HCT116 (cell line): Measurements from ENCODE around the gene LETMD1. TPM values are rescaled to one million over a fixed set of nuclear protein-coding genes. Genes with fewer than 3 reads are reported as not detected.

Source experiments
- ATAC-seq: fragments of 200-7000 bp; cut with Tn5 transposase; 2 replicates; pipeline ENCODE4 v1.9.1; 2020; ENCODE audit warnings: mild to moderate bottlenecking, moderate library complexity
- BruUV-seq: library from RNA; stranded (reverse); fragments of 400-500 nt; replicated peaks from 2 replicates; lab custom pipeline; 2021; lab: Mats Ljungman, UMichigan
- CTCF ChIA-PET: fragments of 300-600 bp; sonication (Branson Sonifier 250); formaldehyde crosslinking; loops from one replicate; lab custom pipeline; 2021; ENCODE audit warnings: antibody characterized with exemption; lab: Charles Lee
- POLR2A ChIA-PET: fragments of 300-600, 350-600 bp; sonication (Branson Sonifier 250); formaldehyde crosslinking; loops from one replicate; lab custom pipeline; 2021; ENCODE audit warnings: antibody characterized with exemption; lab: Charles Lee
- RAD21 ChIA-PET, 2 experiments: fragments of 300-600 bp; sonication (Branson Sonifier 250); formaldehyde crosslinking; loops; one replicate each; lab custom pipeline; 2023; ENCODE audit warnings: low total read pairs in 2 of 2; ENCODE audit not compliant: uncharacterized antibody in 2 of 2, unreplicated experiment in 2 of 2, low non-redundant PET in 1 of 2; lab: Charles Lee
- DNase-seq: peaks from one replicate; pipeline ENCODE4 v3.0.0-alpha.2; 2010; ENCODE audit warnings: low read depth, low spot score
- H2AFZ ChIP-seq: fragments of 200-600 bp; shearing (Covaris generic), sonication (generic); 2 replicates; pipeline ENCODE4 v1.6.1; 2017; ENCODE audit warnings: low read depth, mixed run types, mixed read lengths, antibody characterized with exemption, low read length; ENCODE audit not compliant: poor library complexity, severe bottlenecking
- H3K27ac ChIP-seq: 2 replicates; pipeline ENCODE4 v1.5.1; 2012; ENCODE audit warnings: low read depth, low read length
- H3K27me3 ChIP-seq: fragments of 200-600 bp; sonication (generic); 2 replicates; pipeline ENCODE4 v1.6.1; 2016; ENCODE audit warnings: mixed run types, low read length, mixed read lengths; ENCODE audit not compliant: insufficient read depth
- H3K36me3 ChIP-seq, 2 experiments: fragments of 200-500 bp in 1 of 2; fragments of 200-600 bp in 1 of 2; sonication (Bioruptor generic) in 1 of 2; sonication (generic) in 1 of 2; 2 replicates each; pipeline versions ENCODE4 v1.5.1 to v1.6.1; 2014 to 2016; ENCODE audit warnings: low read length in 2 of 2, inconsistent platforms in 1 of 2, mixed read lengths in 1 of 2, mixed run types in 1 of 2; ENCODE audit not compliant: insufficient read depth in 2 of 2, control insufficient read depth in 1 of 2
- H3K4me1 ChIP-seq, 2 experiments: fragments of 200-600 bp in 1 of 2; sonication (generic) in 1 of 2; 2 replicates each; pipeline versions ENCODE4 v1.5.1 to v1.6.1; 2012 to 2017; ENCODE audit warnings: low read length in 2 of 2, inconsistent platforms in 1 of 2, mild to moderate bottlenecking in 1 of 2, mixed read lengths in 1 of 2, mixed run types in 1 of 2, moderate library complexity in 1 of 2; ENCODE audit not compliant: insufficient read depth in 2 of 2, control insufficient read depth in 1 of 2
- H3K4me2 ChIP-seq: fragments of 200-600 bp; sonication (generic); 2 replicates; pipeline ENCODE4 v1.6.1; 2017; ENCODE audit warnings: mixed run types, low read length, mixed read lengths
- H3K4me3 ChIP-seq, 2 experiments: fragments of 200-600 bp in 1 of 2; sonication (generic) in 1 of 2; replicated peaks in 1 of 2; 2 replicates each; pipeline ENCODE4 v1.5.1; 2011 to 2016; ENCODE audit warnings: low read length in 2 of 2, control low read depth in 1 of 2, low read depth in 1 of 2, mild to moderate bottlenecking in 1 of 2, mixed read lengths in 1 of 2, mixed run types in 1 of 2
- H3K79me2 ChIP-seq: fragments of 200-600 bp; sonication (generic); 2 replicates; pipeline ENCODE4 v1.6.1; 2017; ENCODE audit warnings: mild to moderate bottlenecking, mixed run types, low read length, moderate library complexity, mixed read lengths; ENCODE audit not compliant: insufficient read depth
- H3K9ac ChIP-seq: fragments of 200-600 bp; sonication (generic); 2 replicates; pipeline ENCODE4 v1.6.1; 2016; ENCODE audit warnings: low read length, mixed read lengths
- H3K9me2 ChIP-seq: fragments of 200-600 bp; sonication (generic), shearing (Covaris generic); 2 replicates; pipeline ENCODE4 v1.6.1; 2017; ENCODE audit warnings: mixed run types, mild to moderate bottlenecking, moderate library complexity; ENCODE audit not compliant: insufficient read depth
- H3K9me3 ChIP-seq, 2 experiments: fragments of 200-500 bp in 1 of 2; fragments of 200-600 bp in 1 of 2; sonication (Bioruptor generic) in 1 of 2; sonication (generic) in 1 of 2; 2 replicates each; pipeline ENCODE4 v1.6.1; 2014 to 2017; ENCODE audit warnings: low read length in 2 of 2, mixed read lengths in 2 of 2, inconsistent platforms in 1 of 2, low read depth in 1 of 2, mild to moderate bottlenecking in 1 of 2, mixed run types in 1 of 2, moderate library complexity in 1 of 2; ENCODE audit not compliant: control insufficient read depth in 1 of 2, insufficient read depth in 1 of 2
- H4K20me1 ChIP-seq: fragments of 200-600 bp; sonication (generic), shearing (Covaris generic); 2 replicates; pipeline ENCODE4 v1.6.1; 2017; ENCODE audit warnings: mixed run types, mild to moderate bottlenecking, moderate library complexity; ENCODE audit not compliant: insufficient read depth
- ATF3 ChIP-seq: IDR thresholded peaks from 2 replicates; pipeline ENCODE4 v1.6.1; 2012
- CBX3 ChIP-seq: IDR thresholded peaks from 2 replicates; pipeline ENCODE4 v1.6.1; 2012; ENCODE audit warnings: low read depth
- CTCF ChIP-seq, 3 experiments: fragments of 200-600 bp in 1 of 3; sonication (generic) in 1 of 3; IDR thresholded peaks in 2 of 3; conservative IDR thresholded peaks in 1 of 3; 2 replicates each; pipeline ENCODE4 v1.5.1; 2012 to 2017; ENCODE audit warnings: low read depth in 2 of 3, low read length in 2 of 3, antibody characterized with exemption in 1 of 3, borderline replicate concordance in 1 of 3, control low read depth in 1 of 3, mild to moderate bottlenecking in 1 of 3, mixed read lengths in 1 of 3, mixed run types in 1 of 3, moderate library complexity in 1 of 3; ENCODE audit not compliant: insufficient read depth in 1 of 3
- ELF1 ChIP-seq: IDR thresholded peaks from 2 replicates; pipeline ENCODE4 v1.6.1; 2012; ENCODE audit warnings: low read depth, borderline replicate concordance
- EZH2 ChIP-seq: fragments of 200-600 bp; sonication (generic); IDR thresholded peaks from 2 replicates; pipeline ENCODE4 v1.6.1; 2017; ENCODE audit warnings: antibody characterized with exemption, mixed run types
- FOSL1 ChIP-seq: IDR thresholded peaks from 2 replicates; pipeline ENCODE4 v1.6.1; 2012; ENCODE audit warnings: low read depth
- JUND ChIP-seq: IDR thresholded peaks from 2 replicates; pipeline ENCODE4 v1.6.1; 2012
- POLR2AphosphoS5 ChIP-seq: IDR thresholded peaks from 2 replicates; pipeline ENCODE4 v1.6.1; 2011; ENCODE audit warnings: mild to moderate bottlenecking, low read depth, low read length, moderate library complexity
- RAD21 ChIP-seq: IDR thresholded peaks from 2 replicates; pipeline ENCODE4 v1.6.1; 2012; ENCODE audit warnings: low read depth, mild to moderate bottlenecking
- SIN3A ChIP-seq: IDR thresholded peaks from 2 replicates; pipeline ENCODE4 v1.6.1; 2012; ENCODE audit warnings: low read depth
- SP1 ChIP-seq: IDR thresholded peaks from 2 replicates; pipeline ENCODE4 v1.6.1; 2012; ENCODE audit warnings: low read depth
- SRF ChIP-seq: IDR thresholded peaks from 2 replicates; pipeline ENCODE4 v1.6.1; 2012; ENCODE audit warnings: low read depth
- TCF7L2 ChIP-seq: IDR thresholded peaks from 2 replicates; pipeline ENCODE4 v1.7.0; 2011; ENCODE audit warnings: borderline replicate concordance, inconsistent platforms; ENCODE audit not compliant: insufficient read depth, insufficient read length; ENCODE audit errors: extremely low read depth
- YY1 ChIP-seq: IDR thresholded peaks from 2 replicates; pipeline ENCODE4 v1.6.1; 2011; ENCODE audit warnings: low read length, low read depth, moderate library complexity, mild to moderate bottlenecking; ENCODE audit not compliant: insufficient replicate concordance; ENCODE audit errors: extremely low read depth
- ZFX ChIP-seq: fragments of 450-650 bp; IDR thresholded peaks from 2 replicates; pipeline ENCODE4 v1.6.1; 2017
- ZNF274 ChIP-seq: fragments of 200-500 bp; sonication (Bioruptor generic); IDR thresholded peaks from 2 replicates; pipeline ENCODE4 v1.6.1; 2014; ENCODE audit warnings: mild to moderate bottlenecking, low read depth, low read length, inconsistent platforms
- intact Hi-C: fragments of 100-400 bp; cut with micrococcal nuclease; formaldehyde crosslinking; loops from 2 replicates; pipeline ENCODE4 v1.10.0; 2022
- total RNA-seq: library from RNA; stranded (reverse); gene quantifications from one replicate; pipeline ENCODE4 v1.2.1, GENCODE V29; 2021; ENCODE audit not compliant: unreplicated experiment

The LETMD1 gene
- total RNA-seq, 1 experiment from 2014 or later, result 70.8 TPM

- Histone ChIP-seq H3K9me3 (no peaks in the 10 kb centered on the region), H3K27ac (no peak overlapping the region), H3K4me2 (no peak overlapping the region), H3K36me3 (peaks cover 44 to 47% of the 10 kb centered on the region in 2 experiments), H3K4me1 (no peaks in the 10 kb centered on the region), H3K27me3 (no peaks in the 10 kb centered on the region), H4K20me1 (no peaks in the 10 kb centered on the region), H3K4me3 (no peak overlapping the region), H3K79me2 (no peaks in the 10 kb centered on the region), H2AFZ (no peak overlapping the region), H3K9me2 (no peaks in the 10 kb centered on the region), H3K9ac (no peak overlapping the region)
- ChIA-PET RAD21 (no interaction called here), CTCF (no interaction called here), POLR2A (no interaction called here)
- DNase-seq (no peak), ATAC-seq (no peak)
- TF ChIP-seq CBX3 (no peak), ZNF274 (no peak), SP1 (no peak), EZH2 (no peak), YY1 (no peak), SIN3A (no peak), RAD21 (no peak)
- BruUV-seq, result no TSS peak
- intact Hi-C loops, result no loop called here
Measured at GRCh38 chr12:51103977-51104376, 55.9 kb downstream of the LETMD1 start.

GRCh38 chr12:51108136-51108535 is 60.0 kb downstream of the LETMD1 start:
- Histone ChIP-seq H3K9ac (no peak overlapping the region), H3K36me3 (peaks cover 34 to 45% of the 10 kb centered on the region in 2 experiments), H3K79me2 (no peaks in the 10 kb centered on the region), H3K4me2 (no peak overlapping the region), H4K20me1 (no peaks in the 10 kb centered on the region), H3K9me2 (no peaks in the 10 kb centered on the region), H3K4me1 (no peaks in the 10 kb centered on the region), H3K27ac (no peak overlapping the region), H3K27me3 (no peaks in the 10 kb centered on the region), H3K9me3 (no peaks in the 10 kb centered on the region), H2AFZ (no peak overlapping the region), H3K4me3 (no peak overlapping the region)
- TF ChIP-seq YY1 (no peak), CTCF (IDR thresholded peaks at IDR 0.05 in 2 of 3, conservative IDR thresholded peaks at IDR 0.05 in 1 of 3; ENCODE audit: borderline replicate concordance in 1 of 3, insufficient read depth in 1 of 3, low read depth in 2 of 3, low read length in 2 of 3) (no peak), ZFX (no peak), ELF1 (no peak), JUND (no peak), FOSL1 (no peak), EZH2 (no peak), POLR2AphosphoS5 (no peak), SRF (no peak), TCF7L2 (no peak), ATF3 (no peak)
- intact Hi-C loops, result no loop called here
- ChIA-PET RAD21 (no interaction called here), CTCF (interaction anchor here (0.6 kb wide), 1 partner anchor 32 kb away, joined by 3 read pairs; no protein-coding TSS in a partner anchor), POLR2A (no interaction called here)
- no peak for ATAC-seq
- BruUV-seq, result no TSS peak
- DNase-seq, result no peak
